ENCODE results near the gene ALDOB. TPM values are rescaled to one million over a fixed set of nuclear protein-coding genes. Genes with fewer than 3 reads are reported as not detected.

ALDOB gene
- total RNA-seq, 1 donor from 2014 or later, result not detected

DNA sequence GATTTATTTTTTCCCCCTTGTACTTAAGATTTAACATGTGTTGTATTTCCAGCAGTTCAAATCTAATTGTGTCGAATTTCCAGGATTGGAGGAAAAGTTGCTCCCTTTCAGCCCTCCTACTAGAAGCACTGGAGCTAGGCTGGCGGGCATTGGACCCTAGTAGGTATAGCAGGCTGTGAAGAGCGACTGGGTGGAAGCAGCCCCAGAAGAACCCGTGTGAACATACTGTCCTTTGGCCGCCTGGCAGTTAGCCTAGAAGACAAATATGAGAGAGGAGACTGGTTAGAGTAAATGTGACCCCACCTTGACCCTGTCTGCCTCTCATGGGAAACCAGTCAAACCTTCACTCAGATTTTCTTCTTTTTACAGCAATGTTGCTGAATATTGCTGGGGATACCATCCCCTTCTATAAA is 13.9 kb downstream of the ALDOB start:
- H3K27me3 Mint-ChIP-seq, result no peaks in the 10 kb centered on the region
- H3K27ac Mint-ChIP-seq, result no peak overlapping the region
- DNase-seq (ENCODE audit: low spot score, unreplicated experiment), result no peak
- TF ChIP-seq, protein P1, sequence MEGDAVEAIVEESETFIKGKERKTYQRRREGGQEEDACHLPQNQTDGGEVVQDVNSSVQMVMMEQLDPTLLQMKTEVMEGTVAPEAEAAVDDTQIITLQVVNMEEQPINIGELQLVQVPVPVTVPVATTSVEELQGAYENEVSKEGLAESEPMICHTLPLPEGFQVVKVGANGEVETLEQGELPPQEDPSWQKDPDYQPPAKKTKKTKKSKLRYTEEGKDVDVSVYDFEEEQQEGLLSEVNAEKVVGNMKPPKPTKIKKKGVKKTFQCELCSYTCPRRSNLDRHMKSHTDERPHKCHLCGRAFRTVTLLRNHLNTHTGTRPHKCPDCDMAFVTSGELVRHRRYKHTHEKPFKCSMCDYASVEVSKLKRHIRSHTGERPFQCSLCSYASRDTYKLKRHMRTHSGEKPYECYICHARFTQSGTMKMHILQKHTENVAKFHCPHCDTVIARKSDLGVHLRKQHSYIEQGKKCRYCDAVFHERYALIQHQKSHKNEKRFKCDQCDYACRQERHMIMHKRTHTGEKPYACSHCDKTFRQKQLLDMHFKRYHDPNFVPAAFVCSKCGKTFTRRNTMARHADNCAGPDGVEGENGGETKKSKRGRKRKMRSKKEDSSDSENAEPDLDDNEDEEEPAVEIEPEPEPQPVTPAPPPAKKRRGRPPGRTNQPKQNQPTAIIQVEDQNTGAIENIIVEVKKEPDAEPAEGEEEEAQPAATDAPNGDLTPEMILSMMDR (IDR thresholded peaks at IDR 0.05; ENCODE audit: unreplicated experiment), result no peak
- H3K4me3 Mint-ChIP-seq (ENCODE audit: low read depth), result no peak overlapping the region
- H3K36me3 Mint-ChIP-seq (ENCODE audit: insufficient read depth), result no peaks in the 10 kb centered on the region
- H3K9me3 Mint-ChIP-seq (ENCODE audit: low read depth), result no peaks in the 10 kb centered on the region
- peaks cover 5% of the 10 kb centered on the region for H3K4me1 Mint-ChIP-seq (ENCODE audit: low read depth)

DNA sequence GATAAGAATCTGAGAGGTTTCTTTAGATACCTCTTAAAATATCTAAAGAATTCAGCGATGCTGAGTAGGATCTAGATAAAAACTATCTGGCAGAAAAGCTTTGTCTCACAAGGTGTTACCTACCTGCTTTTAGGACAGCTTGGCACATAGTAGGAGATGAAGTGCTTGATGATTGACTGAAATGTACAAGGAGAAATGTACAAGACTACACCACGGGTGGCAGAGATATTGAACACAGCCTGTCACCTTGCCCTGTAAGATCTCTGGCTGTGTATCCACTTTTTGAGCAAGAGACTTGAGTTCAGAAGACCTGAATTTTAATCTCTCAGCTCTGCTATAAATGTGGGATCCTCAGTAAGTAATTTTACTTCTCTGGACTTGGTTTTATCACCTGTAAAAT is 15.7 kb downstream of the ALDOB start:
- Mint-ChIP-seq H3K27me3 (no peaks in the 10 kb centered on the region), H3K27ac (no peak overlapping the region), H3K9me3 (ENCODE audit: low read depth) (peaks cover 6% of the 10 kb centered on the region), H3K36me3 (ENCODE audit: insufficient read depth) (peaks cover 6% of the 10 kb centered on the region), H3K4me3 (ENCODE audit: low read depth) (no peak overlapping the region), H3K4me1 (ENCODE audit: low read depth) (peaks cover 5% of the 10 kb centered on the region)
- TF ChIP-seq, protein P1 (IDR thresholded peaks at IDR 0.05; ENCODE audit: unreplicated experiment), result no peak
- DNase-seq (ENCODE audit: low spot score, unreplicated experiment), result no peak

DNA sequence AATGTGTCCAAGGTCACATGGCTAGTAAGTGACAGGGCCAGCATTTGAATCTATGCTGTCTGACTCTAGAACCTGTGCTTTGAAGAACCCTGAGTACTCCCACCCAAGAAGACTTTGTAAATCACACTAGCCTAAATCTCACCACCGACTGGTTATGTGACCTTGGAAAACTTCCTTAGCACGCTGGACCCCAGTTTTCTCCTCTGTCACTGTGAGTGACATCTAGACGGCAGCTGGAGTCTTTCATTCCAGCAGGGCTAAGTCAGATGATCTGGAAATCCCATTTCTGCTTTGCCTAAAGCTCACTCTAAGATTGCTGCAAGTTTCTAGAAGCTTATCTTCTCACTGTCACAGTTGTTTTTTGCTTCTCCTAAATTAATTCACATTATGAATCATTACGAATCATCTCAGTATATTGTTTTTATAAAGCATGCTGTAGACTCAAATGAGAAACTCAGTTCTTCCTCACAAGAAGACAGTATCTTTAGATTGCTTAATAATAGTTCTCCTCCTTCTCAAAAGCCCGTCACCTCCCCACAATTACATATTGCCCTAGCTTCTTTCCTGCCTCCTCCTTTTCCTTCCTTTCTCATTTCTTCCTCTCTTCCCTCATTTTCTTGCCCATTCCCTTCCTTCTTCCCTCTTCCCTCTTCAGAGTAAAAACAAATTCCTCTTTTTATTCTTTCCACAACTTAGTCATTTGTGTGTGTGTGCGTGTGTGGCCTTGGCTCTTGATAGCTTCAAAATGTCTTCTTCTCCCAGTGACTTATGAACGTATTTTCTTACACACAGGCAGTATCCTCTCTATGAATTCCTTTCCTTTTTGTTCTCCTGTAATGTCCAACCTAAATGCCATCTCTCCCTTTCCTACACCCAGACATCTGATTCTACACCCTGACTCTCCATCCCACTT is 16.8 kb downstream of the ALDOB start:
- no peak overlapping the region for H3K27ac Mint-ChIP-seq
- no peaks in the 10 kb centered on the region for H3K27me3 Mint-ChIP-seq
- DNase-seq (ENCODE audit: low spot score, unreplicated experiment), result no peak
- TF ChIP-seq, protein P1 (IDR thresholded peaks at IDR 0.05; ENCODE audit: unreplicated experiment), result no peak
- no peak overlapping the region for H3K4me3 Mint-ChIP-seq (ENCODE audit: low read depth)
- H3K9me3 Mint-ChIP-seq (ENCODE audit: low read depth), result peaks cover 13% of the 10 kb centered on the region
- peaks cover 5% of the 10 kb centered on the region for H3K4me1 Mint-ChIP-seq (ENCODE audit: low read depth)
- peaks cover 10% of the 10 kb centered on the region for H3K36me3 Mint-ChIP-seq (ENCODE audit: insufficient read depth)

DNA sequence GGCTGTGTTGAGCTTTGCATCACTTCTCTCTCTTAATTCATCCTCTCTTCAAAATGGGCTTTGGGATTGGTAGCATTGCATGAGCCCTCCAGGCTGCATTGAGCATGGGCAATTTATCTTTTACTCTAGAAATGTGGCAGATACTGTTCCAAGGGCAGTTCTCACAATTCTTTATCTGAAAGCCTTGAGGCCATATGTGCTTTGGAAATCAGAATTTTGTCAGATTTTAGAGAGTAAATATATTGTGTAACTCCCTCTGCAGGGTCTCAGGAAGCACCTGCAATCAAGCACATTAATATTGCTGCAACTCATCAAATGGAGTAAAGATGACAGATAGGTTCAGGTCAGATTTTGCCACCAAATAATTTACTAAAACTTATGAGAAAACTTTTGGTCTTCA is 17.6 kb downstream of the ALDOB start:
- Mint-ChIP-seq H3K27me3 (no peaks in the 10 kb centered on the region), H3K4me1 (ENCODE audit: low read depth) (peaks cover 5% of the 10 kb centered on the region), H3K36me3 (ENCODE audit: insufficient read depth) (peaks cover 18% of the 10 kb centered on the region), H3K9me3 (ENCODE audit: low read depth) (peaks cover 21% of the 10 kb centered on the region), H3K27ac (no peak overlapping the region), H3K4me3 (ENCODE audit: low read depth) (no peak overlapping the region)
- DNase-seq (ENCODE audit: low spot score, unreplicated experiment), result no peak
- TF ChIP-seq, protein P1 (IDR thresholded peaks at IDR 0.05; ENCODE audit: unreplicated experiment), result no peak

DNA sequence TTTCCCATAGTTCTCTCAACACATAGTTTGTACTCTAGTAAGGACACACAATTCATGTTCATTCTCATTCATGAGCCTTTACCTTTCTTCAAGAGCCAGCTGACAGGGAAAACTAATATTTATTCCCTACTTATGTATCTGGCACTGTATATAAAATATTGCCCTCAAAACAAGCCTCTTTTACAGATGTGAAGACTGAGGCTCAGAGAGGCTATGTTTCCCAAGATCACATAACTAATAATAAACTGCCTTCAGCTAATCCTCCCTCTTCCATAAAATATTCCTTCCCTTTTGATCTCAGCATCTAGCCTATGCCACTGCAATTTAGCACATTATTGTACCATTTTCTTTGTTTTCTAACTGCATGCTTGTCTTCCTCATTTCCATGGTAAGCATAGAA is 18.2 kb downstream of the ALDOB start:
- TF ChIP-seq, protein P1 (IDR thresholded peaks at IDR 0.05; ENCODE audit: unreplicated experiment), result no peak
- Mint-ChIP-seq H3K27me3 (no peaks in the 10 kb centered on the region), H3K4me3 (ENCODE audit: low read depth) (no peak overlapping the region), H3K9me3 (ENCODE audit: low read depth) (peaks cover 27% of the 10 kb centered on the region), H3K27ac (no peak overlapping the region), H3K36me3 (ENCODE audit: insufficient read depth) (peaks cover 23% of the 10 kb centered on the region), H3K4me1 (ENCODE audit: low read depth) (peaks cover 5% of the 10 kb centered on the region)
- no peak for DNase-seq (ENCODE audit: low spot score, unreplicated experiment)

All from progenitor cell of endocrine pancreas (in vitro differentiated cells).